ENCODE results near the gene SPATA21. TPM values are rescaled to one million over a fixed set of nuclear protein-coding genes. Genes with fewer than 3 reads are reported as not detected.

SPATA21 gene
- total RNA-seq, 1 experiment from 2014 or later = not detected

DNA sequence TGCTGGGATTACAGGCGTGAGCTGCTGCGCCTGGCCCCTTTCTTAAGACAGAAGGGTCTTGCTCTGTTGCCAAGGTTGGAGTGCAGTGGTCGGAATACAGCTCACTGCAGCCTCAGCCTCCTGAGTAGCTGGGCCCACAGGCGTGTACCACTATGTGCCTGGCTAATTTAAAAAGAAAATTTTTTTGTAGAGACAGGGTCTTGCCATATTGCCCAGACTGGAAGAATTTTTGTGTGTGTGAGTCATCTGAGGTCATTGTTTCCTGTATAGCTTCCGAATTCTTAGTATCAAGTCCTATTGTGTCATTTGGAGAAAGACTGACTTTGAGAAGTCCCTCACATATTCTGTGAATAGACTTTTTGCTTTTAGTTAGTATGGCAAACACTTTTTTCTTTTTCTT is 65.5 kb downstream of the SPATA21 start:
- H3K27ac Mint-ChIP-seq = peak overlapping the region in 1 of 3 experiments; percentile 57; a peak in 1 of 7 replicates
- peaks cover 39 to 40% of the 10 kb centered on the region in 2 experiments for H3K4me1 Mint-ChIP-seq
- Histone ChIP-seq H2AK5ac (ENCODE audit: insufficient read length, low read length) (no peak overlapping the region), H4K20me1 (ENCODE audit: control insufficient read depth, insufficient read depth, insufficient read length) (no peaks in the 10 kb centered on the region), H3K14ac (ENCODE audit: insufficient read depth, low read length) (no peak overlapping the region), H3K23ac (ENCODE audit: insufficient read length, low read depth, low read length) (no peak overlapping the region), H2BK12ac (ENCODE audit: insufficient read length, low read depth, low read length) (no peak overlapping the region), H3T11ph (ENCODE audit: low read length) (no peak overlapping the region), H3K79me1 (ENCODE audit: insufficient read depth, low read depth, low read length, poor library complexity, severe bottlenecking) (peaks cover 9% of the 10 kb centered on the region), H3K9ac (ENCODE audit: extremely low read depth, insufficient read length, low read length) (no peak overlapping the region), H2BK5ac (ENCODE audit: insufficient read length, low read length) (no peak overlapping the region), H3K4me2 (ENCODE audit: insufficient read depth, insufficient read length, low read length) (no peak overlapping the region), H3K4ac (ENCODE audit: low read depth, low read length) (no peak overlapping the region), H2BK15ac (ENCODE audit: low read depth, low read length) (no peak overlapping the region), H2BK120ac (ENCODE audit: low read depth, low read length, poor library complexity, severe bottlenecking) (no peak overlapping the region), H2AFZ (ENCODE audit: low read length) (no peak overlapping the region), H3K23me2 (ENCODE audit: insufficient read length, low read depth, low read length, poor library complexity, severe bottlenecking) (peaks cover 9% of the 10 kb centered on the region), H4K8ac (replicated peaks; ENCODE audit: insufficient read length, low read depth, low read length) (no peak overlapping the region), H3K18ac (ENCODE audit: insufficient read length, low read depth, low read length) (no peak overlapping the region), H2BK20ac (ENCODE audit: low read depth, low read length, poor library complexity, severe bottlenecking) (no peak overlapping the region), H3K27me3 (ENCODE audit: insufficient read depth, low read length) (no peaks in the 10 kb centered on the region), H3K4me1 (ENCODE audit: insufficient read depth, low read length) (no peaks in the 10 kb centered on the region; the same call in 1 of the 2 replicates), H4K91ac (ENCODE audit: insufficient read length, low read depth, low read length) (no peak overlapping the region), H3K56ac (ENCODE audit: insufficient read length, low read depth, low read length) (no peak overlapping the region), H3K27ac (ENCODE audit: insufficient read length, low read depth, low read length) (no peak overlapping the region), H4K5ac (ENCODE audit: insufficient read length, low read depth, low read length) (no peak overlapping the region), H3K79me2 (ENCODE audit: insufficient read depth, low read length) (peaks cover 52% of the 10 kb centered on the region), H3K9me3 (ENCODE audit: control insufficient read depth, low read depth, low read length) (no peaks in the 10 kb centered on the region)
- H3K36me3 Mint-ChIP-seq (ENCODE audit: insufficient read depth in 1 of 3, low read depth in 3 of 3) = peaks cover 0 to 14% (median 14%) of the 10 kb centered on the region in 3 experiments; a peak in 6 of 7 replicates
- H3K9me3 Mint-ChIP-seq = no peaks in the 10 kb centered on the region; a peak in 1 of 5 replicates
- no CpG with 5 or more reads among the region's 5 CpGs for WGBS (ENCODE audit: extremely low coverage, insufficient read length, low lambda C conversion rate)
- TF ChIP-seq, protein P1, sequence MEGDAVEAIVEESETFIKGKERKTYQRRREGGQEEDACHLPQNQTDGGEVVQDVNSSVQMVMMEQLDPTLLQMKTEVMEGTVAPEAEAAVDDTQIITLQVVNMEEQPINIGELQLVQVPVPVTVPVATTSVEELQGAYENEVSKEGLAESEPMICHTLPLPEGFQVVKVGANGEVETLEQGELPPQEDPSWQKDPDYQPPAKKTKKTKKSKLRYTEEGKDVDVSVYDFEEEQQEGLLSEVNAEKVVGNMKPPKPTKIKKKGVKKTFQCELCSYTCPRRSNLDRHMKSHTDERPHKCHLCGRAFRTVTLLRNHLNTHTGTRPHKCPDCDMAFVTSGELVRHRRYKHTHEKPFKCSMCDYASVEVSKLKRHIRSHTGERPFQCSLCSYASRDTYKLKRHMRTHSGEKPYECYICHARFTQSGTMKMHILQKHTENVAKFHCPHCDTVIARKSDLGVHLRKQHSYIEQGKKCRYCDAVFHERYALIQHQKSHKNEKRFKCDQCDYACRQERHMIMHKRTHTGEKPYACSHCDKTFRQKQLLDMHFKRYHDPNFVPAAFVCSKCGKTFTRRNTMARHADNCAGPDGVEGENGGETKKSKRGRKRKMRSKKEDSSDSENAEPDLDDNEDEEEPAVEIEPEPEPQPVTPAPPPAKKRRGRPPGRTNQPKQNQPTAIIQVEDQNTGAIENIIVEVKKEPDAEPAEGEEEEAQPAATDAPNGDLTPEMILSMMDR (conservative IDR thresholded peaks at IDR 0.05) = no peak
- no peak overlapping the region for H3K4me3 Mint-ChIP-seq
- H3K27me3 Mint-ChIP-seq (ENCODE audit: low read depth) = no peaks in the 10 kb centered on the region
- DNase-seq = no peak
